Skeletal muscle satellite cell (primary cell): Measurements from ENCODE around the gene C6orf163.
A peak's percentile ranks its signal among the peaks of the same experiment; 100 is the strongest.

Experiments used
- H3K27me3 ChIP-seq: 2 replicates; pipeline ENCODE4 v1.7.0; 2013; ENCODE audit warnings: low read length; ENCODE audit not compliant: control insufficient read depth, insufficient read depth
- H3K36me3 ChIP-seq: 2 replicates; pipeline ENCODE4 v1.7.0; 2013; ENCODE audit warnings: mild to moderate bottlenecking, control low read depth, low read length; ENCODE audit not compliant: insufficient read depth
- H3K4me1 ChIP-seq: 2 replicates; pipeline ENCODE4 v1.7.0; 2013; ENCODE audit warnings: low read length; ENCODE audit not compliant: control insufficient read depth, insufficient read depth
- H3K4me2 ChIP-seq: 2 replicates; pipeline ENCODE4 v1.7.0; 2013; ENCODE audit warnings: mild to moderate bottlenecking, low read length
- H3K4me3 ChIP-seq: 2 replicates; pipeline ENCODE4 v1.7.0; 2013; ENCODE audit warnings: low read length
- H3K9ac ChIP-seq: 2 replicates; pipeline ENCODE4 v1.7.0; 2013; ENCODE audit warnings: mild to moderate bottlenecking, low read depth, low read length, moderate library complexity
- H3K9me3 ChIP-seq: replicated peaks from 2 replicates; pipeline ENCODE4 v1.7.0; 2013; ENCODE audit warnings: mild to moderate bottlenecking, control low read depth, low read length

C6orf163 gene

DNA sequence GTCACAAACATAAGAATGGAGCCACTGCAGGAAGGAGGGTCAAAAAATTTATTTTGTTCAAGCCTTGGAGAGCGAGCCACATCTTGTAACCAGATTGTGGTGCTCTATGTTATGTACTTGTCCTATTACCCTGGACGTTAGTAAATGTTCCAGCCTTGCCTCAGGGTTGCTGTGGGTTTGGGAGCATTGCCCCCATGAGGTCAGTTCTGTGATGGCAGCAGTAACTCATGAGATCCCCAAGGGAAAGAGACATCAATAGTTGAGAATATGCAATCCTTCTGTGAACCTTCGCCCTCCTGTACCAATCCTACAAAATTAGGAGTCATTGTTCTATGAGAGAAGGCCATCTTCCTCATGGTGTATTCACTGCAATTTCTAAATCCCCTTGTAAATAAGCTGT, 46.7 kb downstream of the C6orf163 start:
- Histone ChIP-seq H3K9ac (no peak overlapping the region), H3K4me2 (no peak overlapping the region), H3K36me3 (no peaks in the 10 kb centered on the region), H3K4me1 (no peaks in the 10 kb centered on the region), H3K4me3 (no peak overlapping the region), H3K9me3 (no peaks in the 10 kb centered on the region), H3K27me3 (no peaks in the 10 kb centered on the region)

- Histone ChIP-seq H3K4me1 (no peaks in the 10 kb centered on the region), H3K4me3 (no peak overlapping the region), H3K9me3 (no peaks in the 10 kb centered on the region), H3K9ac (no peak overlapping the region), H3K4me2 (no peak overlapping the region), H3K36me3 (no peaks in the 10 kb centered on the region), H3K27me3 (no peaks in the 10 kb centered on the region)
These were observed 48.5 kb downstream of the C6orf163 start for GRCh38 chr6:87393026-87393622.

GRCh38 chr6:87395431-87395830, 50.8 kb downstream of the C6orf163 start:
- no peaks in the 10 kb centered on the region for H3K27me3 ChIP-seq
- no peaks in the 10 kb centered on the region for H3K36me3 ChIP-seq
- H3K4me1 ChIP-seq, result no peaks in the 10 kb centered on the region
- no peaks in the 10 kb centered on the region for H3K9me3 ChIP-seq
- no peak overlapping the region for H3K4me3 ChIP-seq
- H3K4me2 ChIP-seq, result no peak overlapping the region
- no peak overlapping the region for H3K9ac ChIP-seq

- Histone ChIP-seq H3K9me3 (no peaks in the 10 kb centered on the region), H3K4me2 (no peak overlapping the region), H3K36me3 (no peaks in the 10 kb centered on the region), H3K4me1 (no peaks in the 10 kb centered on the region), H3K27me3 (no peaks in the 10 kb centered on the region), H3K9ac (no peak overlapping the region), H3K4me3 (no peak overlapping the region)
These were observed 52.2 kb downstream of the C6orf163 start for GRCh38 chr6:87396595-87397392.

- Histone ChIP-seq H3K27me3 (no peaks in the 10 kb centered on the region), H3K4me1 (no peaks in the 10 kb centered on the region), H3K9me3 (no peaks in the 10 kb centered on the region)
These were observed 53.0 kb downstream of the C6orf163 start for GRCh38 chr6:87397656-87398055.

GRCh38 chr6:87401832-87402231, 57.2 kb downstream of the C6orf163 start:
- Histone ChIP-seq H3K36me3 (no peaks in the 10 kb centered on the region), H3K4me2 (no peak overlapping the region), H3K4me3 (no peak overlapping the region), H3K4me1 (no peaks in the 10 kb centered on the region), H3K9ac (no peak overlapping the region), H3K9me3 (no peaks in the 10 kb centered on the region), H3K27me3 (no peaks in the 10 kb centered on the region)

More at GRCh38 chr6:87397656-87398055, 53.0 kb downstream of the C6orf163 start:
- Histone ChIP-seq H3K4me2 (no peak overlapping the region), H3K4me3 (no peak overlapping the region), H3K9ac (no peak overlapping the region), H3K36me3 (no peaks in the 10 kb centered on the region)

DNA sequence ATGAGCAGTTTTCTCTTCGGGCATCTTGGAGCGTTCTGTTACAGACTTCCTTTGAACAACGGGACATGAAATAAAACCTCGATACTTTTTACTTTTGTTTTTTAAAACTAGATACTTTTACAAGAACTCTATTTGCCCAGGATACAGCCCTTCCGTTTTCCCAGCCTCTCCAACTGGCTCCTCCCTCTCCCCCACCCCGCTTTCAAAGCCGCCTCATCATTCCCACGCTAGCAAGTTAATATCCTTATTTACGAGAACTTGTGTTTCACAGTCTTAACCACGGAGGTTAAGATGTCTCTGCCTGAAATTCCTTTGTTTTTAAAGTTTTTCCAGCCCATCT, 62.9 kb downstream of the C6orf163 start:
- Histone ChIP-seq H3K4me2 (peak overlapping the region; percentile 82), H3K4me1 (peaks cover 3% of the 10 kb centered on the region), H3K27me3 (peaks cover 10% of the 10 kb centered on the region), H3K9ac (peak overlapping the region; percentile 72), H3K4me3 (peak overlapping the region; percentile 95), H3K36me3 (no peaks in the 10 kb centered on the region), H3K9me3 (no peaks in the 10 kb centered on the region)

- Histone ChIP-seq H3K9me3 (no peaks in the 10 kb centered on the region), H3K4me1 (peaks cover 3% of the 10 kb centered on the region), H3K9ac (peak within 1 kb of the TSS; percentile 79), H3K36me3 (no peaks in the 10 kb centered on the region), H3K4me3 (peak within 1 kb of the TSS; percentile 95), H3K27me3 (peaks cover 10% of the 10 kb centered on the region), H3K4me2 (peak within 1 kb of the TSS; percentile 82)
These were observed 63.5 kb downstream of the C6orf163 start, which contains the start of gene CFAP206 for GRCh38 chr6:87407901-87408720. CFAP206 (plus strand) TSS chr6:87407972; CDS start chr6:87409840, 1,868 bp downstream.

GRCh38 chr6:87408721-87409155, 64.1 kb downstream of the C6orf163 start:
- peak overlapping the region; percentile 82 for H3K4me2 ChIP-seq
- no peaks in the 10 kb centered on the region for H3K36me3 ChIP-seq
- H3K4me3 ChIP-seq, result peak overlapping the region; percentile 95
- peaks cover 10% of the 10 kb centered on the region for H3K27me3 ChIP-seq
- no peaks in the 10 kb centered on the region for H3K9me3 ChIP-seq
- H3K4me1 ChIP-seq, result peaks cover 3% of the 10 kb centered on the region
- H3K9ac ChIP-seq, result peak overlapping the region; percentile 53
